MG63 (cell line): ENCODE results near the gene AGRN. TPM values are rescaled to one million over a fixed set of nuclear protein-coding genes. Genes with fewer than 3 reads are reported as not detected.
"Not testable (repeated sequence)": the region's sequence is repeated elsewhere in the genome, so short reads cannot be mapped to it uniquely, and the experiment has no call there.

Experiments
- DNase-seq: peaks from one replicate; pipeline ENCODE4 v3.0.0-alpha.2; 2020
- H3K27me3 ChIP-seq: fragments of 250-450 bp; sonication (Bioruptor Pico); 2 replicates; pipeline ENCODE4 v1.5.1; 2020; ENCODE audit warnings: mild to moderate bottlenecking, moderate library complexity
- H3K36me3 ChIP-seq: fragments of 250-450 bp; sonication (Bioruptor Pico); 2 replicates; pipeline ENCODE4 v1.5.1; 2020; ENCODE audit warnings: mild to moderate bottlenecking, moderate library complexity
- H3K4me3 ChIP-seq: fragments of 250-450 bp; sonication (Bioruptor Pico); 2 replicates; pipeline ENCODE4 v1.5.1; 2020; ENCODE audit warnings: mild to moderate bottlenecking, moderate library complexity
- H3K9me3 ChIP-seq: fragments of 250-450 bp; sonication (Bioruptor Pico); 2 replicates; pipeline ENCODE4 v1.5.1; 2020; ENCODE audit warnings: mild to moderate bottlenecking, moderate library complexity
- total RNA-seq: library from RNA; depleted of rRNA; stranded (reverse); fragments of >200 nt; shearing (Covaris generic); gene quantifications from 2 replicates; pipeline ENCODE4 v1.2.3, GENCODE V29; 2014; ENCODE audit warnings: low replicate concordance

The AGRN gene
- total RNA-seq, 1 experiment from 2014 or later, result 70.2 TPM

GRCh38 chr1:1072299-1072848 is 52.5 kb downstream of the AGRN start:
- DNase-seq, result no peak
- Histone ChIP-seq H3K36me3 (no peaks in the 10 kb centered on the region), H3K9me3 (no peaks in the 10 kb centered on the region), H3K27me3 (no peaks in the 10 kb centered on the region), H3K4me3 (no peak overlapping the region)

- no peaks in the 10 kb centered on the region for H3K27me3 ChIP-seq
- DNase-seq, result no peak
- H3K36me3 ChIP-seq, result no peaks in the 10 kb centered on the region
- H3K4me3 ChIP-seq, result no peak overlapping the region
- H3K9me3 ChIP-seq, result no peaks in the 10 kb centered on the region
These were observed 53.2 kb downstream of the AGRN start for GRCh38 chr1:1072849-1073742.

- no peak for DNase-seq
- no peak within 1 kb of the TSS for H3K4me3 ChIP-seq
These were observed 54.0 kb downstream of the AGRN start, which contains the start of gene RNF223 for GRCh38 chr1:1073743-1074587. Gene RNF223 (minus strand): TSS chr1:1074306. CDS start chr1:1072566, 1,740 bp downstream.

GRCh38 chr1:1074631-1075147 is 54.8 kb downstream of the AGRN start:
- H3K36me3 ChIP-seq, result no peaks in the 10 kb centered on the region
- H3K27me3 ChIP-seq, result no peaks in the 10 kb centered on the region
- no peak overlapping the region for H3K4me3 ChIP-seq
- no peak for DNase-seq
- H3K9me3 ChIP-seq, result no peaks in the 10 kb centered on the region

More at GRCh38 chr1:1073743-1074587, 54.0 kb downstream of the AGRN start, which contains the start of gene RNF223:
- no peaks in the 10 kb centered on the region for H3K27me3 ChIP-seq
- no peaks in the 10 kb centered on the region for H3K9me3 ChIP-seq
- no peaks in the 10 kb centered on the region for H3K36me3 ChIP-seq

GRCh38 chr1:1075148-1075935 is 55.4 kb downstream of the AGRN start:
- H3K27me3 ChIP-seq, result no peaks in the 10 kb centered on the region
- no peak for DNase-seq
- no peak overlapping the region for H3K4me3 ChIP-seq
- H3K9me3 ChIP-seq, result no peaks in the 10 kb centered on the region
- H3K36me3 ChIP-seq, result no peaks in the 10 kb centered on the region

- not testable (repeated sequence) for H3K27me3 ChIP-seq, H3K36me3 ChIP-seq, H3K4me3 ChIP-seq, H3K9me3 ChIP-seq, DNase-seq
These were observed 57.5 kb downstream of the AGRN start for GRCh38 chr1:1077396-1077795.

- Histone ChIP-seq H3K9me3 (no peaks in the 10 kb centered on the region), H3K27me3 (no peaks in the 10 kb centered on the region), H3K36me3 (no peaks in the 10 kb centered on the region), H3K4me3 (peak overlapping the region; percentile 15)
- peak; percentile 96 for DNase-seq
These were observed 59.6 kb downstream of the AGRN start for GRCh38 chr1:1079408-1080121.

- Histone ChIP-seq H3K36me3 (no peaks in the 10 kb centered on the region), H3K4me3 (peak overlapping the region; percentile 15), H3K9me3 (no peaks in the 10 kb centered on the region), H3K27me3 (no peaks in the 10 kb centered on the region)
- peak; percentile 86 for DNase-seq
These were observed 60.3 kb downstream of the AGRN start for GRCh38 chr1:1080122-1080757.

- H3K36me3 ChIP-seq, result no peaks in the 10 kb centered on the region
- H3K9me3 ChIP-seq, result no peaks in the 10 kb centered on the region
- H3K27me3 ChIP-seq, result no peaks in the 10 kb centered on the region
- no peak for DNase-seq
- H3K4me3 ChIP-seq, result no peak overlapping the region
These were observed 61.0 kb downstream of the AGRN start for GRCh38 chr1:1080951-1081310.

GRCh38 chr1:1081311-1082238 is 61.7 kb downstream of the AGRN start:
- Histone ChIP-seq H3K36me3 (no peaks in the 10 kb centered on the region), H3K9me3 (no peaks in the 10 kb centered on the region), H3K27me3 (no peaks in the 10 kb centered on the region), H3K4me3 (no peak overlapping the region)
- no peak for DNase-seq

- Histone ChIP-seq H3K27me3 (no peaks in the 10 kb centered on the region), H3K4me3 (no peak overlapping the region), H3K9me3 (no peaks in the 10 kb centered on the region), H3K36me3 (no peaks in the 10 kb centered on the region)
- no peak for DNase-seq
These were observed 62.4 kb downstream of the AGRN start for GRCh38 chr1:1082239-1082775.

GRCh38 chr1:1082776-1083415 is 63.0 kb downstream of the AGRN start:
- no peaks in the 10 kb centered on the region for H3K9me3 ChIP-seq
- DNase-seq, result no peak
- H3K4me3 ChIP-seq, result no peak overlapping the region
- H3K36me3 ChIP-seq, result no peaks in the 10 kb centered on the region
- H3K27me3 ChIP-seq, result no peaks in the 10 kb centered on the region

- no peaks in the 10 kb centered on the region for H3K36me3 ChIP-seq
- DNase-seq, result no peak
- H3K9me3 ChIP-seq, result no peaks in the 10 kb centered on the region
- H3K4me3 ChIP-seq, result no peak overlapping the region
- no peaks in the 10 kb centered on the region for H3K27me3 ChIP-seq
These were observed 63.8 kb downstream of the AGRN start for GRCh38 chr1:1083416-1084371.
